Measurements from ENCODE around the gene TRAPPC3.

Gene TRAPPC3

DNA sequence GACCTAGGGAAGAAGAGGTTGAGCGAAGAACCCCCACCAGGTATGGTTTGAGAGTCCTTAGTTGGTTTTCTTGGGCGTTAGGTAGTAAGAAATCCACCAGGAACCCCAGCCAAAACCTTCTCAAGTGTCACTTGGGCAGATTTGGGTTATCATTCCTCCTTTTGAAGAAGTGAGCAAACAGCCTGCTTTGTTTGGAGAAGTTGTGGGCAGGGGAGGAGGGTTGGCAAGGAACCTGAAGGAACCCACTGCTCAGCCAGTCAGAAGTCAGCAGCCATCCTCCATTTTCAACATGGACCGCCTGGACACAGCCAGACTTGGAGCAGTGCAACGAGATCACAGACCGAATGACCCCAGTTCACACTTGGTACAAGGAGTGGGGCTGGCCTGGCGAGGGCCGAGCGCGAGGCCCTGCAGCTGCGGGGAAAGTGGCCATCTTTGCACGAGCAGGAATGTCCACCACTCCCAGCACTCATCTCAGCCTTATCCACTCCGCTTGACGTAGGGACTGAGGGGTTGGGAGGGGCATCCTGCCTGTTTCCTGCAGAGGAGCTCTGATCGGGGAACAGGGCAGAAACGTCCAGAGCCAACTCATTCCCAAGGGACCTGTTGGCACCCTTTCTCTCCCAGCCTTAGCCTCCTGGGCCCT lies 53.4 kb downstream of the TRAPPC3 start:
- Mint-ChIP-seq H3K4me3 (no peak overlapping the region), H3K27me3 (no peaks in the 10 kb centered on the region), H3K36me3 (ENCODE audit: low read depth) (peaks cover 27% of the 10 kb centered on the region), H3K27ac (no peak overlapping the region), H3K9me3 (no peaks in the 10 kb centered on the region), H3K4me1 (ENCODE audit: low read depth) (peaks cover 12% of the 10 kb centered on the region)

DNA sequence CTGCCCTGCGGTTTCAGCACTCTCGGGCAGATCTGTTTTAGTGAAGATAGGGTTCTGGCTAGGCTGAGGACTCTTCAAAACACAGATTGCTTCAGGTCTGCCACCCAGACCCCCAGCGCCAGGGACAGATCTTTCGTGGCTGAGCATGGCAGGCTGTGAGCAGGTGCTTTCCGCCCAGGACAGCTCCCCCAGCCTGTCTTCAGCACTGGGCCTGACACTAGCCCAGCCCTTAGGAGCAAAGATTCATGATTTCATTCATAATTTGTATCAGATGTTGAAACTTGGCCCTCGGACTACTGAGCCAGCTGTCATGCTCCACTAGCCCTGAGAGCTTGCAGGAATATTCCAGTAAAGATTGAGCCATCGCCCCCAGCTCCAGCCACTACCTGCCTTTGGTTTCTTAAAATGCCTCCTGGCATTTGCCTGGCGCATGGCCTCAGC lies 54.6 kb downstream of the TRAPPC3 start:
- H3K27me3 Mint-ChIP-seq, result no peaks in the 10 kb centered on the region
- H3K4me3 Mint-ChIP-seq, result no peak overlapping the region
- no peaks in the 10 kb centered on the region for H3K9me3 Mint-ChIP-seq
- peaks cover 28% of the 10 kb centered on the region for H3K36me3 Mint-ChIP-seq (ENCODE audit: low read depth)
- H3K27ac Mint-ChIP-seq, result no peak overlapping the region
- H3K4me1 Mint-ChIP-seq (ENCODE audit: low read depth), result peaks cover 18% of the 10 kb centered on the region

- Mint-ChIP-seq H3K27me3 (no peaks in the 10 kb centered on the region), H3K4me1 (ENCODE audit: low read depth) (peaks cover 23% of the 10 kb centered on the region), H3K27ac (no peak overlapping the region), H3K36me3 (ENCODE audit: low read depth) (peaks cover 32% of the 10 kb centered on the region), H3K9me3 (no peaks in the 10 kb centered on the region), H3K4me3 (no peak overlapping the region)
Measured at GRCh38 chr1:36093929-36094328, 55.4 kb downstream of the TRAPPC3 start.

GRCh38 chr1:36093226-36093625 lies 56.1 kb downstream of the TRAPPC3 start:
- H3K27ac Mint-ChIP-seq, result no peak overlapping the region
- H3K9me3 Mint-ChIP-seq, result no peaks in the 10 kb centered on the region
- peaks cover 32% of the 10 kb centered on the region for H3K36me3 Mint-ChIP-seq (ENCODE audit: low read depth)
- H3K4me3 Mint-ChIP-seq, result no peak overlapping the region
- H3K4me1 Mint-ChIP-seq (ENCODE audit: low read depth), result peaks cover 23% of the 10 kb centered on the region
- H3K27me3 Mint-ChIP-seq, result no peaks in the 10 kb centered on the region

- Mint-ChIP-seq H3K27ac (no peak overlapping the region), H3K4me3 (no peak overlapping the region), H3K9me3 (no peaks in the 10 kb centered on the region), H3K4me1 (ENCODE audit: low read depth) (peaks cover 23% of the 10 kb centered on the region), H3K36me3 (ENCODE audit: low read depth) (peaks cover 32% of the 10 kb centered on the region), H3K27me3 (no peaks in the 10 kb centered on the region)
Measured at GRCh38 chr1:36092798-36093185, 56.5 kb downstream of the TRAPPC3 start.

GRCh38 chr1:36092166-36092797 lies 57.0 kb downstream of the TRAPPC3 start:
- no peak overlapping the region for H3K4me3 Mint-ChIP-seq
- H3K4me1 Mint-ChIP-seq (ENCODE audit: low read depth), result peaks cover 23% of the 10 kb centered on the region
- peaks cover 32% of the 10 kb centered on the region for H3K36me3 Mint-ChIP-seq (ENCODE audit: low read depth)
- no peaks in the 10 kb centered on the region for H3K27me3 Mint-ChIP-seq
- H3K27ac Mint-ChIP-seq, result no peak overlapping the region
- H3K9me3 Mint-ChIP-seq, result no peaks in the 10 kb centered on the region

DNA sequence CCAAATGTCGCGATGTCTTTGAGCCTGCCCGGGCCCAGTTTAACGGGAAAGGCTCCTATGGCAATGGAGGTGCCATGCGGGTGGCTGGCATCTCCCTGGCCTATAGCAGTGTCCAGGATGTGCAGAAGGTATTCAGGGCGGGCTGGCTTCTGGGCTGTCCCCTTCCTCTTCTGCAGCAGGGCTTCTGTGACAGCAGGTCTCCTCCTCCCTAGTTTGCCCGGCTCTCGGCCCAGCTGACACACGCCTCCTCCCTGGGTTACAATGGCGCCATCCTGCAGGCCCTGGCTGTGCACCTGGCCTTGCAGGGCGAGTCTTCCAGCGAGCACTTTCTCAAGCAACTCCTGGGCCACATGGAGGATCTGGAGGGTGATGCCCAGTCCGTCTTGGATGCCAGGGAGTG lies 57.6 kb downstream of the TRAPPC3 start:
- no peak overlapping the region for H3K27ac Mint-ChIP-seq
- H3K27me3 Mint-ChIP-seq, result no peaks in the 10 kb centered on the region
- no peak overlapping the region for H3K4me3 Mint-ChIP-seq
- peaks cover 32% of the 10 kb centered on the region for H3K36me3 Mint-ChIP-seq (ENCODE audit: low read depth)
- H3K4me1 Mint-ChIP-seq (ENCODE audit: low read depth), result peaks cover 23% of the 10 kb centered on the region
- no peaks in the 10 kb centered on the region for H3K9me3 Mint-ChIP-seq

GRCh38 chr1:36091141-36091540 lies 58.1 kb downstream of the TRAPPC3 start:
- Mint-ChIP-seq H3K4me1 (ENCODE audit: low read depth) (peaks cover 23% of the 10 kb centered on the region), H3K36me3 (ENCODE audit: low read depth) (peaks cover 32% of the 10 kb centered on the region), H3K9me3 (no peaks in the 10 kb centered on the region), H3K4me3 (no peak overlapping the region), H3K27me3 (no peaks in the 10 kb centered on the region), H3K27ac (no peak overlapping the region)

- H3K27ac Mint-ChIP-seq, result peak overlapping the region; percentile 90
- peaks cover 28% of the 10 kb centered on the region for H3K36me3 Mint-ChIP-seq (ENCODE audit: low read depth)
- peaks cover 7% of the 10 kb centered on the region for H3K27me3 Mint-ChIP-seq
- H3K4me1 Mint-ChIP-seq (ENCODE audit: low read depth), result peaks cover 23% of the 10 kb centered on the region
- H3K4me3 Mint-ChIP-seq, result peak overlapping the region; percentile 94
- H3K9me3 Mint-ChIP-seq, result no peaks in the 10 kb centered on the region
Measured at GRCh38 chr1:36089393-36090121, 59.7 kb downstream of the TRAPPC3 start.

- Mint-ChIP-seq H3K27me3 (peaks cover 9% of the 10 kb centered on the region), H3K9me3 (no peaks in the 10 kb centered on the region), H3K27ac (peak within 1 kb of the TSS; percentile 90), H3K36me3 (ENCODE audit: low read depth) (peaks cover 23% of the 10 kb centered on the region), H3K4me3 (peak within 1 kb of the TSS; percentile 94), H3K4me1 (ENCODE audit: low read depth) (peaks cover 23% of the 10 kb centered on the region)
Measured at GRCh38 chr1:36088577-36089392, 60.5 kb downstream of the TRAPPC3 start, which contains the start of gene ADPRS. ADPRS (plus strand) TSS chr1:36088892; CDS start chr1:36088905, 13 bp downstream.

DNA sequence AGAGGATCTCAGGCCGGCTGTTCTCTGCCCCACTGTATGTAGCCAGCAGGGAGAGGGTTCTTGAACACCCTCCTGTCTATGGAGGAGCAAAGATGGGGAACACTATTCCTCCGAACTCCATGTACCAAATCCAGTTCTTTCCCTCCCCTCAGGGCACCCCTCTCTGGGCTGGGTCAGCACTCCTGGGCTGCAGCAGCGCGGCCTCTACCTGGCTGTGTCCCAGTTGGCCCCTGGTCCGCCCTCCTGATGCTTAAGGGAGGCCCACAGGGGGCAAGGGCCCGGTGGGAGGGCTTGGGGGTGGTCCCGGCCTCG lies 61.1 kb downstream of the TRAPPC3 start:
- H3K9me3 Mint-ChIP-seq, result no peaks in the 10 kb centered on the region
- peaks cover 23% of the 10 kb centered on the region for H3K4me1 Mint-ChIP-seq (ENCODE audit: low read depth)
- peak overlapping the region; percentile 94 for H3K4me3 Mint-ChIP-seq
- H3K36me3 Mint-ChIP-seq (ENCODE audit: low read depth), result peaks cover 19% of the 10 kb centered on the region
- H3K27ac Mint-ChIP-seq, result no peak overlapping the region
- H3K27me3 Mint-ChIP-seq, result peaks cover 13% of the 10 kb centered on the region

DNA sequence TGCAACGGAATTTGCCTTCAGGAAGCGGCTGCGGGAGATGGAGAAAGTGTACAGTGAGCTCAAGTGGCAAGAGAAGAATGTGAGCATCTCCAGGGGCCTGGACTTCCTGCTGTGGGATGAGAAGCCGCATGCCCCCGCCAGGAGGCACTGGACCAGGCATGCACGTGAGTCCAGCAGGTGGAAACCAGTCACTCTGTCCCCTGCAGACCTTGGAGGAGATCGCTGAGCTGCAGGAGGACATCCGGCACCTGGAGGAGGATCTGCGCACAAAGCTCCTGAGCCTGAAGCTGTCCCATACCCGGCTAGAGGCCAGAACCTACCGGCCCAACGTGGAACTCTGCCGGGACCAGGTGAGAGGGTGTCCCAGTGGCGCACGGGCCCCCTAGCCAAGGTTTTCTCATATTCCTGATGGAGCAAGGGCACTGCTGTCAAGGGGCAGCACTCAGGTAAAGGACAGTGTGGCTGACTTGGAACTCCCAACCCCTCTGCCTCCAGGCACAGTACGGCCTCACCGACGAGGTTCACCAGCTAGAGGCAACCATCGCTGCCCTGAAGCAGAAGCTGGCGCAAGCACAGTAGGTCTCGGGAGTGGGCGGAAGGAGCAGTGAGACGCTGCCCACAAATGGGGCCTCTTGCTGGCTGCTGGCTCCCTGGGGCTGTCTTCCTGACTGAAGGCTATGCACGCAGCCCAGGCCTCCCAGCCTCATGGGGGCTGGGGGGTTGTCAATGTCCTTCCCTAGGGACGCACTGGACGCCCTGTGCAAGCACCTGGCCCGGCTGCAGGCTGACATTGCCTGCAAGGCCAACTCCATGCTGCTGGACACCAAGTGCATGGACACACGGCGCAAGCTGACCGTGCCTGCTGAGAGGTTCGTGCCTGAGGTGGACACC lies 61.8 kb downstream of the TRAPPC3 start:
- Mint-ChIP-seq H3K4me3 (no peak overlapping the region), H3K27me3 (peaks cover 17% of the 10 kb centered on the region), H3K4me1 (ENCODE audit: low read depth) (peaks cover 20% of the 10 kb centered on the region), H3K27ac (no peak overlapping the region), H3K9me3 (no peaks in the 10 kb centered on the region), H3K36me3 (ENCODE audit: low read depth) (peaks cover 13% of the 10 kb centered on the region)
